Mesendoderm (in vitro differentiated cells): ENCODE measurements around the gene SHISA9.

Source experiments
- DNase-seq: peaks from one replicate; pipeline ENCODE4 v3.0.0; 2013
- H2AK5ac ChIP-seq: 2 replicates; pipeline ENCODE4 v1.6.1; 2013; ENCODE audit warnings: low read length, inconsistent platforms
- H2BK120ac ChIP-seq: 2 replicates; pipeline ENCODE4 v1.6.1; 2013; ENCODE audit warnings: low read depth, mild to moderate bottlenecking, low read length, moderate library complexity, mixed read lengths
- H2BK15ac ChIP-seq: replicated peaks from 2 replicates; pipeline ENCODE4 v1.6.1; 2013; ENCODE audit warnings: low read depth, mild to moderate bottlenecking, moderate library complexity
- H2BK5ac ChIP-seq: 2 replicates; pipeline ENCODE4 v1.6.1; 2013; ENCODE audit warnings: low read length, inconsistent platforms
- H3K18ac ChIP-seq: 2 replicates; pipeline ENCODE4 v1.6.1; 2013; ENCODE audit warnings: mild to moderate bottlenecking, low read length, mixed read lengths
- H3K23ac ChIP-seq: one replicate; pipeline ENCODE4 v1.6.1; 2013; ENCODE audit warnings: low read length
- H3K27ac ChIP-seq: 2 replicates; pipeline ENCODE4 v1.5.1; 2013; ENCODE audit warnings: low read depth, mild to moderate bottlenecking, inconsistent platforms, low read length, moderate library complexity
- H3K27me3 ChIP-seq: 2 replicates; pipeline ENCODE4 v1.6.1; 2013; ENCODE audit warnings: low read length, control low read depth, mild to moderate bottlenecking, inconsistent platforms; ENCODE audit not compliant: insufficient read depth, poor library complexity
- H3K36me3 ChIP-seq: 2 replicates; pipeline ENCODE4 v1.6.1; 2013; ENCODE audit warnings: low read length, inconsistent platforms; ENCODE audit not compliant: control insufficient read depth, insufficient read depth
- H3K4ac ChIP-seq: one replicate; pipeline ENCODE4 v1.6.1; 2013; ENCODE audit warnings: low read depth, mild to moderate bottlenecking, low read length, moderate library complexity
- H3K4me1 ChIP-seq: 2 replicates; pipeline ENCODE4 v1.6.1; 2013; ENCODE audit warnings: low read depth, low read length, inconsistent platforms; ENCODE audit not compliant: control insufficient read depth
- H3K4me2 ChIP-seq: 2 replicates; pipeline ENCODE4 v1.6.1; 2013; ENCODE audit warnings: low read length
- H3K4me3 ChIP-seq: 2 replicates; pipeline ENCODE4 v1.5.1; 2013; ENCODE audit warnings: mild to moderate bottlenecking, low read length
- H3K56ac ChIP-seq: one replicate; pipeline ENCODE4 v1.6.1; 2013; ENCODE audit warnings: low read length
- H3K79me1 ChIP-seq: 2 replicates; pipeline ENCODE4 v1.6.1; 2013; ENCODE audit warnings: low read length, inconsistent platforms
- H3K79me2 ChIP-seq: 2 replicates; pipeline ENCODE4 v1.6.1; 2013; ENCODE audit warnings: mild to moderate bottlenecking, low read length; ENCODE audit not compliant: control insufficient read depth, insufficient read depth
- H3K9ac ChIP-seq: 2 replicates; pipeline ENCODE4 v1.6.1; 2013; ENCODE audit warnings: low read length, inconsistent platforms
- H4K5ac ChIP-seq: one replicate; pipeline ENCODE4 v1.6.1; 2013; ENCODE audit warnings: low read length
- H4K8ac ChIP-seq: one replicate; pipeline ENCODE4 v1.6.1; 2013; ENCODE audit warnings: low read depth, mild to moderate bottlenecking, control low read depth, low read length, moderate library complexity
- WGBS: extraction: QIAGEN DNeasy Blood & Tissue Kit; methylation state at CpG from one replicate; pipeline ENCODE4 v1.1.7; 2013; ENCODE audit warnings: low lambda C conversion rate, missing lambda C conversion rate; ENCODE audit not compliant: insufficient coverage; ENCODE audit errors: extremely low coverage; 5-methylcytosine and 5-hydroxymethylcytosine counted together

Gene SHISA9

DNA sequence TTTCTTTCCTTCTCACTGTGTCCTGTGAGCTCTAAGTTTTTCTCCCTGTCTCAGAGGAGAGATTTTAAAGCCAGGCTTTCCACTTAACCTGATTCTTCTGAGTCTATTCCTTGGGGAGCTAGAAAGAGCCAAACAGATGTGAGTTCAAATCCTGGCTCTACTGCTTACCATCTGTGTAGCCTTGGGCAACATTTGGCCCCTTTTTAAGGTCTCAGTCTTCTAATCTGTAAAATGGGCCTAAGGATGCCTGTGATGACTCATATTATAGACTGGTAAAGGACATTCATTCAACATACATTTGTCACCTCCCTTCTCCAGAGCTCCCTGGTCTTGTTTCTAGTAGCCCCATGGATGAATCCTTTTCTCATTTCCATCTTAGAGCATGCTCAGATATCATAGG lies 304.0 kb downstream of the SHISA9 start:
- Histone ChIP-seq H2BK120ac (no peak overlapping the region), H2BK5ac (no peak overlapping the region), H4K8ac (no peak overlapping the region), H2BK15ac (no peak overlapping the region), H3K23ac (no peak overlapping the region), H4K5ac (no peak overlapping the region), H3K27ac (no peak overlapping the region), H3K18ac (peak overlapping the region; percentile 12), H3K79me1 (no peaks in the 10 kb centered on the region), H3K4me3 (no peak overlapping the region), H3K4me2 (no peak overlapping the region), H3K4me1 (no peaks in the 10 kb centered on the region), H3K27me3 (no peaks in the 10 kb centered on the region), H2AK5ac (no peak overlapping the region), H3K4ac (no peak overlapping the region), H3K56ac (no peak overlapping the region), H3K9ac (no peak overlapping the region), H3K79me2 (no peaks in the 10 kb centered on the region), H3K36me3 (no peaks in the 10 kb centered on the region)
- no peak for DNase-seq

DNA sequence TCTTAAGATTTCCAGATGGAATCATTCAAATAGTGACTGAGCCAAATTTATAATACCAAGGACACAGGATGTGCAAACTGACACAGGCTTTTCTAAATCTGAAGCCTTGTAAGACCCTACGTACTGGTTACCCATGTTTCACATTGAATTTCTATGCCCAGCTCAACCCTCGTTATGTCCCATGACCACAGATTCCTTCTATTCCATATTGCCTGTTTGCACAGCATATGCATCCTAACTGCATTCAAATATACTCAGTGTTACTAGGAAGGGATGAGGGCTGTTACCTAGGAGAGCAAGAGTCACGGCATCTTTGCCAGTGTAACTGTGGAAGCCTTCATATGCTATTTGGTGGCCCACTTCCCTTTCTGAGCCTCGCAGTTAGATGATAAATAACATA lies 305.2 kb downstream of the SHISA9 start:
- DNase-seq = no peak
- Histone ChIP-seq H3K36me3 (no peaks in the 10 kb centered on the region), H2BK5ac (no peak overlapping the region), H3K4me1 (no peaks in the 10 kb centered on the region), H2BK120ac (no peak overlapping the region), H3K4me3 (no peak overlapping the region), H3K18ac (no peak overlapping the region), H3K27me3 (no peaks in the 10 kb centered on the region), H3K27ac (no peak overlapping the region), H2BK15ac (no peak overlapping the region), H3K9ac (no peak overlapping the region), H3K56ac (no peak overlapping the region), H3K23ac (no peak overlapping the region), H3K4me2 (no peak overlapping the region), H4K5ac (no peak overlapping the region), H2AK5ac (no peak overlapping the region), H3K79me1 (no peaks in the 10 kb centered on the region), H3K4ac (no peak overlapping the region), H3K79me2 (no peaks in the 10 kb centered on the region), H4K8ac (no peak overlapping the region)
- WGBS = no CpG with 5 or more reads among the region's 4 CpGs

DNA sequence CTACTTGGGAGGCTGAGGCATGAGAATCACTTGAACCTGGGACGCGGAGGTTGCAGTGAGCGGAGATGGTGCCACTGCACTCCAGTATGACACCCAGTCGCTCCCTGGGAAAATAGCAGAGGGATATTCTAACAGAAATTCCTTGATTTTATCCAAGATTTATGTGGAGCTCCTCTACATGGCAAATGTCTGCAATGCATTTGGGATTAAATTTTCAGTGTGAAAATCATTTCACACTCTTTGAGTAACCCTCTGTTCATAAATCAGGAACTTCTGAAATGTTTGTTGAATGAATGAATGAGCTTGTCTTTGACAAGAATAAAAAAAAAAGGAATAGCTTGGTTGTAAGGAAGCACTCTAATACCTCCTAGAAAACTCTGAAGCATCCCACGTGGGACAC lies 305.8 kb downstream of the SHISA9 start:
- Histone ChIP-seq H3K27ac (no peak overlapping the region), H3K4me3 (no peak overlapping the region), H3K27me3 (no peaks in the 10 kb centered on the region), H4K5ac (no peak overlapping the region), H3K36me3 (no peaks in the 10 kb centered on the region), H3K4me1 (no peaks in the 10 kb centered on the region), H3K18ac (no peak overlapping the region), H2BK120ac (no peak overlapping the region), H3K9ac (no peak overlapping the region), H3K79me1 (no peaks in the 10 kb centered on the region), H4K8ac (no peak overlapping the region), H3K56ac (no peak overlapping the region), H2AK5ac (no peak overlapping the region), H3K79me2 (no peaks in the 10 kb centered on the region), H3K23ac (no peak overlapping the region), H2BK5ac (no peak overlapping the region), H3K4me2 (no peak overlapping the region), H2BK15ac (no peak overlapping the region), H3K4ac (no peak overlapping the region)
- no peak for DNase-seq
- WGBS = no CpG with 5 or more reads among the region's 5 CpGs

- Histone ChIP-seq H3K27ac (no peak overlapping the region), H3K27me3 (no peaks in the 10 kb centered on the region), H3K79me2 (no peaks in the 10 kb centered on the region), H3K4ac (no peak overlapping the region), H3K79me1 (no peaks in the 10 kb centered on the region), H3K36me3 (no peaks in the 10 kb centered on the region), H4K8ac (no peak overlapping the region), H2AK5ac (no peak overlapping the region), H3K4me2 (no peak overlapping the region), H4K5ac (no peak overlapping the region), H3K23ac (no peak overlapping the region), H2BK120ac (no peak overlapping the region), H2BK15ac (no peak overlapping the region), H3K9ac (no peak overlapping the region), H3K18ac (no peak overlapping the region), H3K4me3 (no peak overlapping the region), H2BK5ac (no peak overlapping the region), H3K56ac (no peak overlapping the region), H3K4me1 (no peaks in the 10 kb centered on the region)
- DNase-seq = no peak
- WGBS = no CpG with 5 or more reads among the region's 1 CpG
These were observed 322.3 kb downstream of the SHISA9 start for GRCh38 chr16:13223666-13224065.

GRCh38 chr16:13229039-13229438 lies 327.6 kb downstream of the SHISA9 start:
- H3K36me3 ChIP-seq = no peaks in the 10 kb centered on the region
- no peaks in the 10 kb centered on the region for H3K79me1 ChIP-seq
- H3K27ac ChIP-seq = no peak overlapping the region
- H3K23ac ChIP-seq = no peak overlapping the region
- H3K4me1 ChIP-seq = peaks cover 8% of the 10 kb centered on the region
- no peak for DNase-seq
- peak overlapping the region; percentile 29 for H2AK5ac ChIP-seq
- H3K4me2 ChIP-seq = no peak overlapping the region
- WGBS = no CpG with 5 or more reads among the region's 6 CpGs
- no peak overlapping the region for H4K8ac ChIP-seq
- no peaks in the 10 kb centered on the region for H3K27me3 ChIP-seq
- no peaks in the 10 kb centered on the region for H3K79me2 ChIP-seq
- no peak overlapping the region for H2BK5ac ChIP-seq
- no peak overlapping the region for H4K5ac ChIP-seq
- H2BK15ac ChIP-seq = no peak overlapping the region
- no peak overlapping the region for H3K9ac ChIP-seq
- peak overlapping the region; percentile 17 for H3K56ac ChIP-seq
- H3K4me3 ChIP-seq = no peak overlapping the region
- peak overlapping the region; percentile 47 for H2BK120ac ChIP-seq
- peak overlapping the region; percentile 58 for H3K4ac ChIP-seq
- H3K18ac ChIP-seq = peak overlapping the region; percentile 2

DNA sequence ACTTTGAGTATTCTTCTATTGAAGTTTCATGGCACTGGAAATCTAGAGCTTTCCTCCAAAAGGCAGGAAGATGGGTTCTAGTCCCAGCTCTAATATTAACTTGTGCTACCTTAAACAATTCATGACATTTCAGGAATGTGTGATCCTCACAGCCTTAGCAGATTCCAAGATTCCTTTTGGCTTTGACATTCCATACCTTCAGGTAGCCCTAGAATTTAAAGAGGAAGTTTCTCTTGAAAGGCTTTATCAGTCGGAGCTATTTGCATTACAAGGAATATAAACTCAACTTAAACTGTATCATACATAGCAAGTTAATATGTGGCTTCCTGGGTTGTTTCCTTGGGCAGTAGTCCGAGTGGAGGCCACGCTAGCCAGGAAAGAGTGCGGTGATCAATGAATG lies 330.0 kb downstream of the SHISA9 start:
- no CpG with 5 or more reads among the region's 4 CpGs for WGBS
- DNase-seq = peak; percentile 97

More for the DNA sequence above, 330.0 kb downstream of the SHISA9 start:
- Histone ChIP-seq H2BK15ac (no peak overlapping the region), H3K56ac (peak overlapping the region; percentile 75), H3K4me3 (no peak overlapping the region), H3K23ac (peak overlapping the region; percentile 3), H3K27ac (peak overlapping the region; percentile 14), H3K18ac (peak overlapping the region; percentile 91), H2BK120ac (peak overlapping the region; percentile 35), H3K27me3 (no peaks in the 10 kb centered on the region), H2BK5ac (peak overlapping the region; percentile 97), H3K9ac (no peak overlapping the region), H4K8ac (no peak overlapping the region), H3K36me3 (no peaks in the 10 kb centered on the region), H2AK5ac (peak overlapping the region; percentile 93), H3K79me2 (no peaks in the 10 kb centered on the region), H3K79me1 (no peaks in the 10 kb centered on the region), H3K4me2 (no peak overlapping the region), H3K4ac (peak overlapping the region; percentile 78), H3K4me1 (peaks cover 8% of the 10 kb centered on the region), H4K5ac (peak overlapping the region; percentile 47)
